HG03103 (cell line): ENCODE data around the gene STAT1.
"Not testable (repeated sequence)": the region's sequence is repeated elsewhere in the genome, so short reads cannot be mapped to it uniquely, and the experiment has no call there.

Experiments used
- ATAC-seq: cut with Tn5 transposase; IDR thresholded peaks from one replicate; pipeline ENCODE4 v1.9.1; 2021; ENCODE audit warnings: low read depth; ENCODE audit not compliant: unreplicated experiment

The STAT1 gene

GRCh38 chr2:191009541-191010374, 4.2 kb downstream of the STAT1 start:
- no peak for ATAC-seq

GRCh38 chr2:191008286-191008685, 5.7 kb downstream of the STAT1 start:
- no peak for ATAC-seq

- ATAC-seq = no peak
Measured at GRCh38 chr2:191006997-191007783, 6.8 kb downstream of the STAT1 start.

- ATAC-seq = no peak
Measured at GRCh38 chr2:191006297-191006696, 7.7 kb downstream of the STAT1 start.

GRCh38 chr2:191003405-191004309, 10.3 kb downstream of the STAT1 start:
- ATAC-seq = no peak

GRCh38 chr2:191001624-191002023, 12.3 kb downstream of the STAT1 start:
- no peak for ATAC-seq

- no peak for ATAC-seq
Measured at GRCh38 chr2:191001032-191001431, 12.9 kb downstream of the STAT1 start.

- no peak for ATAC-seq
Measured at GRCh38 chr2:190999949-191000665, 13.9 kb downstream of the STAT1 start.

- no peak for ATAC-seq
Measured at GRCh38 chr2:190999058-190999457, 14.9 kb downstream of the STAT1 start.

GRCh38 chr2:190997526-190998113, 16.4 kb downstream of the STAT1 start:
- no peak for ATAC-seq

GRCh38 chr2:190996947-190997346, 17.0 kb downstream of the STAT1 start:
- ATAC-seq = no peak

- ATAC-seq = no peak
Measured at GRCh38 chr2:190996338-190996946, 17.5 kb downstream of the STAT1 start.

GRCh38 chr2:190995315-190995714, 18.7 kb downstream of the STAT1 start:
- not testable (repeated sequence) for ATAC-seq

- no peak for ATAC-seq
Measured at GRCh38 chr2:190994148-190994547, 19.8 kb downstream of the STAT1 start.

GRCh38 chr2:190993292-190993643, 20.7 kb downstream of the STAT1 start:
- no peak for ATAC-seq

GRCh38 chr2:190990132-190990531, 23.8 kb downstream of the STAT1 start:
- no peak for ATAC-seq

- ATAC-seq = no peak
Measured at GRCh38 chr2:190988910-190989309, 25.1 kb downstream of the STAT1 start.

GRCh38 chr2:190987938-190988337, 26.0 kb downstream of the STAT1 start:
- ATAC-seq = no peak

- no peak for ATAC-seq
Measured at GRCh38 chr2:190987116-190987515, 26.9 kb downstream of the STAT1 start.
